GM10847 (cell line): ENCODE results near the gene TOP3A.

ENCODE experiments used
- POLR2A ChIP-seq: IDR thresholded peaks from 2 replicates; pipeline ENCODE4 v1.6.1; 2011; ENCODE audit not compliant: insufficient read length; ENCODE audit errors: extremely low read depth

Gene TOP3A

GRCh38 chr17:18327556-18327955 lies 12.8 kb upstream of the TOP3A start:
- TF ChIP-seq POLR2A = no peak

GRCh38 chr17:18327093-18327492 lies 12.3 kb upstream of the TOP3A start:
- TF ChIP-seq POLR2A = no peak

- TF ChIP-seq POLR2A = no peak
Measured at GRCh38 chr17:18326572-18326971, 11.8 kb upstream of the TOP3A start.

GRCh38 chr17:18326039-18326438 lies 11.2 kb upstream of the TOP3A start:
- TF ChIP-seq POLR2A = no peak

- no peak for TF ChIP-seq POLR2A
Measured at GRCh38 chr17:18324140-18325050, 9.6 kb upstream of the TOP3A start.

- TF ChIP-seq POLR2A = no peak
Measured at GRCh38 chr17:18323507-18324139, 8.8 kb upstream of the TOP3A start.

- no peak for TF ChIP-seq POLR2A
Measured at GRCh38 chr17:18323007-18323406, 8.2 kb upstream of the TOP3A start.

GRCh38 chr17:18322522-18322921 lies 7.7 kb upstream of the TOP3A start:
- no peak for TF ChIP-seq POLR2A

- TF ChIP-seq POLR2A = no peak
Measured at GRCh38 chr17:18321309-18321708, 6.5 kb upstream of the TOP3A start.

- no peak for TF ChIP-seq POLR2A
Measured at GRCh38 chr17:18320301-18320700, 5.5 kb upstream of the TOP3A start.

GRCh38 chr17:18319604-18320256 lies 4.9 kb upstream of the TOP3A start:
- TF ChIP-seq POLR2A = no peak

GRCh38 chr17:18318771-18319450 lies 4.1 kb upstream of the TOP3A start:
- no peak for TF ChIP-seq POLR2A

- TF ChIP-seq POLR2A = no peak
Measured at GRCh38 chr17:18318117-18318516, 3.3 kb upstream of the TOP3A start.

GRCh38 chr17:18315961-18316360 lies 1.2 kb upstream of the TOP3A start:
- TF ChIP-seq POLR2A = no peak

- no peak for TF ChIP-seq POLR2A
Measured at GRCh38 chr17:18315562-18315922, 748 bp upstream of the TOP3A start.
